DND-41 (cell line): ENCODE data around the gene CHADL.

Source experiments
- ATAC-seq: fragments of 200-7000 bp; cut with Tn5 transposase; 3 replicates; pipeline ENCODE4 v1.9.1; 2021; ENCODE audit warnings: low read depth; ENCODE audit not compliant: insufficient read depth
- DNase-seq: peaks from one replicate; pipeline ENCODE4 v3.0.0-alpha.2; 2020
- H2AFZ ChIP-seq: 2 replicates; pipeline ENCODE4 v1.6.0; 2012; ENCODE audit warnings: low read depth, low read length
- H3K27ac ChIP-seq: 2 replicates; pipeline ENCODE4 v1.5.1; 2012; ENCODE audit warnings: low read length, inconsistent platforms
- H3K27me3 ChIP-seq: fragments of 200-600 bp; sonication (generic); 2 replicates; pipeline ENCODE4 v1.6.0; 2012; ENCODE audit warnings: low read length, mild to moderate bottlenecking, inconsistent platforms; ENCODE audit not compliant: insufficient read depth, poor library complexity
- H3K36me3 ChIP-seq: 2 replicates; pipeline ENCODE4 v1.5.1; 2012; ENCODE audit warnings: low read length, inconsistent platforms; ENCODE audit not compliant: insufficient read depth
- H3K4me1 ChIP-seq: 2 replicates; pipeline ENCODE4 v1.5.1; 2012; ENCODE audit warnings: mild to moderate bottlenecking, low read length; ENCODE audit not compliant: insufficient read depth
- H3K4me2 ChIP-seq: 2 replicates; pipeline ENCODE4 v1.6.0; 2012; ENCODE audit warnings: mild to moderate bottlenecking, moderate library complexity, low read length, inconsistent platforms; ENCODE audit not compliant: insufficient read depth
- H3K4me3 ChIP-seq, 2 experiments: fragments of 200-600 bp in 1 of 2; shearing (Covaris generic) in 1 of 2; 2 replicates each; pipeline ENCODE4 v1.5.1; 2012 to 2016; ENCODE audit warnings: inconsistent platforms in 2 of 2, low read length in 2 of 2, mild to moderate bottlenecking in 2 of 2, low read depth in 1 of 2, moderate library complexity in 1 of 2
- H3K79me2 ChIP-seq: 2 replicates; pipeline ENCODE4 v1.6.0; 2012; ENCODE audit warnings: low read length, inconsistent platforms; ENCODE audit not compliant: insufficient read depth
- H3K9ac ChIP-seq: 2 replicates; pipeline ENCODE4 v1.6.0; 2012; ENCODE audit warnings: low read depth, mild to moderate bottlenecking, inconsistent platforms, low read length, moderate library complexity
- H3K9me3 ChIP-seq: 2 replicates; pipeline ENCODE4 v1.5.1; 2012; ENCODE audit warnings: low read length, moderate library complexity, mild to moderate bottlenecking, inconsistent platforms; ENCODE audit not compliant: insufficient read depth, severe bottlenecking
- H4K20me1 ChIP-seq: 2 replicates; pipeline ENCODE4 v1.6.0; 2012; ENCODE audit warnings: low read length; ENCODE audit not compliant: insufficient read depth
- EZH2 ChIP-seq: IDR thresholded peaks from 3 replicates; pipeline ENCODE4 v1.6.1; 2012; ENCODE audit warnings: borderline replicate concordance, low read depth, mild to moderate bottlenecking, moderate library complexity, low read length, inconsistent platforms; ENCODE audit not compliant: severe bottlenecking
- TF ChIP-seq, protein P1 (sequence below): IDR thresholded peaks from 2 replicates; pipeline ENCODE4 v1.5.1; 2012; ENCODE audit warnings: borderline replicate concordance, low read length, moderate library complexity, mild to moderate bottlenecking; ENCODE audit not compliant: poor library complexity, severe bottlenecking; ENCODE audit errors: extremely low read depth

CHADL gene

DNA sequence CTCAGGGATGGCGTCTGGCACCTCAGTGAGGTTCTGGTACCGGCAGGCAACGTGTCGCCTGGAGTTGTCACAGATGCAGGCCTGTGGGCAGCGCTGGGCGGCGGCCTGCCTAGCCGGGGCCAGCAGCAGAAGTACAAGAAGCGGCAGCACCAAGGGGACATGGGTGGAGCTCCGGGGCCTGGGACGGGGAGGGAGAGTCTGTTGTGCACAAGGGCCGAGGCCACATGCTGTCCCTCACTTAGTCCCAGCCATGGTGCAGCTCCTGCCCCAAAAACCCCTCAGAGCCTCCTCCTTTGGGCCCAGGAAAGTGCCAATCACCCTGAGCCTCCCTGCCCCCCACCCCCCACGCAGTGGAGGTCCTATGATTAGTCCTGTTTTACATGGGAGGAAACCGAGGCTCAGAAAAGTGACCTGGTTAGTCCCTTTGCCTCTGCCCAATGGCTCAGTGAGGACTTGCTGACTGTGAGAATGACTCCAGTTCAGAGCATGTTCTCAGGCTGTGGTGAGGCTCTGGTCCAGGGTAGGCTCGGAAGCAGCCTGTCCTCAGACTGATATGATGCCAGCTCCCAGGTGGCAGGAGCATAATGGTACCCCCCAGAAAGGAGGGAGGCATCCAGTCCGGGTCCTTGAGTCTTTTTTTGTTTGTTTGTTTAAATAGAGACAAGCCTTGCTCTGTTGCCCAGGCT, 1.1 kb downstream of the CHADL start:
- TF ChIP-seq, protein P1, sequence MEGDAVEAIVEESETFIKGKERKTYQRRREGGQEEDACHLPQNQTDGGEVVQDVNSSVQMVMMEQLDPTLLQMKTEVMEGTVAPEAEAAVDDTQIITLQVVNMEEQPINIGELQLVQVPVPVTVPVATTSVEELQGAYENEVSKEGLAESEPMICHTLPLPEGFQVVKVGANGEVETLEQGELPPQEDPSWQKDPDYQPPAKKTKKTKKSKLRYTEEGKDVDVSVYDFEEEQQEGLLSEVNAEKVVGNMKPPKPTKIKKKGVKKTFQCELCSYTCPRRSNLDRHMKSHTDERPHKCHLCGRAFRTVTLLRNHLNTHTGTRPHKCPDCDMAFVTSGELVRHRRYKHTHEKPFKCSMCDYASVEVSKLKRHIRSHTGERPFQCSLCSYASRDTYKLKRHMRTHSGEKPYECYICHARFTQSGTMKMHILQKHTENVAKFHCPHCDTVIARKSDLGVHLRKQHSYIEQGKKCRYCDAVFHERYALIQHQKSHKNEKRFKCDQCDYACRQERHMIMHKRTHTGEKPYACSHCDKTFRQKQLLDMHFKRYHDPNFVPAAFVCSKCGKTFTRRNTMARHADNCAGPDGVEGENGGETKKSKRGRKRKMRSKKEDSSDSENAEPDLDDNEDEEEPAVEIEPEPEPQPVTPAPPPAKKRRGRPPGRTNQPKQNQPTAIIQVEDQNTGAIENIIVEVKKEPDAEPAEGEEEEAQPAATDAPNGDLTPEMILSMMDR: no peak
- no peak for TF ChIP-seq EZH2
- no peaks in the 10 kb centered on the region for H3K9me3 ChIP-seq
- no peak for ATAC-seq
- no peak overlapping the region for H3K4me2 ChIP-seq
- peaks cover 15% of the 10 kb centered on the region for H3K4me1 ChIP-seq
- H3K27me3 ChIP-seq: peaks cover 6% of the 10 kb centered on the region
- H3K9ac ChIP-seq: no peak overlapping the region
- H2AFZ ChIP-seq: no peak overlapping the region; the same call in 1 of the 2 replicates
- H3K27ac ChIP-seq: no peak overlapping the region
- H3K4me3 ChIP-seq: no peak overlapping the region
- H3K36me3 ChIP-seq: no peaks in the 10 kb centered on the region; the same call in 1 of the 2 replicates
- no peaks in the 10 kb centered on the region for H3K79me2 ChIP-seq
- H4K20me1 ChIP-seq: no peaks in the 10 kb centered on the region
- no peak for DNase-seq

DNA sequence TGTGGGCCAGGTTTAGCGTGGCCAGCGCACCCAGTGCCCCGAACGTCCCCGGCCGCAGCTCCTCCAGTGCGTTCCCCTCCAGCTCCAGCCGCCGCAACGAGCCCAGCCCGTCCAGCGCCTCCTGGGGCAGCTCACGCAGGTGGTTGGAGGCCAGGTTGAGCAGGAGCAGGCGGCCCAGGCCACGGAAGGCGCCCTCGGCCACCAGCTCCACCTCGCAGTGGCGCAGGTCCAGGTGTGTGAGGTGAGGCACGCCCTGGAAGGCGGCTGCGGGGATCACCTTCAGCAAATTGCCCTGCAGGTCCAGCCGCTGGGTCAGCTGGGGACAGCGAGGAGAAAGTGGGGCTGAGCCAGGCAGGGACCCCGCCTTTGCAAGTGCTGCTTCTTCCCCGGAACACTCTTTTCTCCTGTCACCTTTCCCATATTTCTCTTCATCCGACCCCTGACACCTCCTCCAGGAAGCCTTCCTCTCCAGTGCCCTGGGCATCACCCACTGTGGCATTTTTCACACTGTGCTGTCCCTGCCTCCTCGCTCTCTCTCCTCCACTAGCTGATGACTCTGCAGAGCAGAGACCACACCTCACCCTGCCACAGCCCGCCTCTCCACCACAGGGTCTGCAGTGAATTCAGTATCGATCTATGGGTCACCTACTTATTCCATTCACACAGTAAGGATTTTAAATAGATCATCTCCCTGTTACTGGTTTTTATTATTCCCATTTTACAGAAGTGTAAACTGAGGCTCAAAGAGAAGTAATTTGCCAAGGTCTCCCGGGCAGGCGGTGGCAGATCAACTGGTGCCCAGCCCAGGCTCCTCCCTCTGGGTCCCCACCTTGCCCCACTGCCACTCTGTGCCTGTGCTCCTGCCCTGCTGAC, 1.9 kb downstream of the CHADL start:
- TF ChIP-seq, protein P1: no peak
- TF ChIP-seq EZH2: no peak
- Histone ChIP-seq H2AFZ (no peak overlapping the region), H3K9me3 (no peaks in the 10 kb centered on the region), H3K4me1 (peaks cover 15% of the 10 kb centered on the region), H3K4me3 (no peak overlapping the region), H3K36me3 (no peaks in the 10 kb centered on the region), H3K4me2 (peak overlapping the region; percentile 71), H3K79me2 (no peaks in the 10 kb centered on the region), H3K9ac (no peak overlapping the region; the same call in 1 of the 2 replicates), H4K20me1 (no peaks in the 10 kb centered on the region), H3K27me3 (peaks cover 6% of the 10 kb centered on the region), H3K27ac (no peak overlapping the region)
- ATAC-seq: no peak
- DNase-seq: no peak

DNA sequence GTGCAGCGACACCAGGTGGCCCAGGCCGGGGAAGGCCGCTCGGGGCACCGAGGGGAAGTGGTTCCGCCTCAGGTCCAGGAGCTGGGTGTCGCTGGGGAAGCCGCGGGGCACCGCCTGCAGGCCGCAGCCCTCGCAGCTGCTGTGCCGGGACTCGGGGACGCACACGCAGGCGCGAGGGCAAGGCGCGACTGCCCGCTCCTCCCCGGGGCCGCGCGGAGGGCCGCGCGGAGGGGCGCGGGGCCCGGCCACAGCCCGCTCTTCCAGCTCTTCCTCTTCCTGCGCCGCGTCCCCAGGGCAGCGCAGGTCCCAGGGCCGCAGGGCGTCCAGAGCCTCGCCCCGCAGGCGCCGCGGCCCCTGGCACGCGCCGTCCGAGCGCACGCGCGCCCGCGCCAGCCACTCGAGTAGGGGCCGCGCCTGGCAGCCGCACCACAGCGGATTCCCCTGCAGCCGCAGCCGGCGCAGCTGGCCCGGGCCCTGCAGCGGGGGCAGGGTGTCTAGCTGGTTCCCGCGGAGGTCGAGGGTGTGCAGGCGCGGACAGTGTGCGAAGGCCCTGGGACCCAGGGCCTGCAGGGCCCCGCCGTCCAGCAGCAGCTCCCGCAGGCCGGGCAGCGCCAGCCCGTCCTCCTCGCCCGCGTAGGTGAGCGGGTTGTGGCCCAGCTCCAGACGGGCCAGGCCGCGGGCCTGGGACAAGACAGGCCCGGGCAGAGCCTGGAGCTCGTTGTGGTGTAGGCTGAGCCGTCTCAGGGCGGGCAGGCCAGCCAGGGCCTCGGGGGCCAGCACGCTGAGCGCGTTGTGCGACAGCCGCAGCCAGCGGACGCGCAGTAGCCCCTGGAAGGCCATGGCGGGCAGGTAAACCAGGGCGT, 2.8 kb downstream of the CHADL start:
- Histone ChIP-seq H3K27me3 (peaks cover 6% of the 10 kb centered on the region), H3K9ac (peak overlapping the region; percentile 47; the same call in 1 of the 2 replicates), H3K4me2 (peak overlapping the region; percentile 71), H3K9me3 (no peaks in the 10 kb centered on the region), H3K4me1 (peaks cover 15% of the 10 kb centered on the region), H2AFZ (peak overlapping the region; percentile 62), H4K20me1 (no peaks in the 10 kb centered on the region), H3K27ac (no peak overlapping the region), H3K4me3 (peak overlapping the region in 1 of 2 experiments; percentile 51; a peak in 2 of 4 replicates), H3K36me3 (no peaks in the 10 kb centered on the region), H3K79me2 (no peaks in the 10 kb centered on the region)
- peak; percentile 81 for ATAC-seq
- DNase-seq: peak; percentile 76
- TF ChIP-seq, protein P1: peak; percentile 68
- TF ChIP-seq EZH2: no peak
